GM11168 (cell line): ENCODE results near the gene CHKB.
"Not testable (repeated sequence)": the region's sequence is repeated elsewhere in the genome, so short reads cannot be mapped to it uniquely, and the experiment has no call there.

ENCODE experiments used
- in situ Hi-C: fragments of 300-500 bp; cut with MboI; formaldehyde crosslinking; loops from one replicate; pipeline ENCODE4 v1.12.0; 2022; ENCODE audit warnings: low sequenced_read_pairs; ENCODE audit not compliant: unreplicated experiment

The CHKB gene

DNA sequence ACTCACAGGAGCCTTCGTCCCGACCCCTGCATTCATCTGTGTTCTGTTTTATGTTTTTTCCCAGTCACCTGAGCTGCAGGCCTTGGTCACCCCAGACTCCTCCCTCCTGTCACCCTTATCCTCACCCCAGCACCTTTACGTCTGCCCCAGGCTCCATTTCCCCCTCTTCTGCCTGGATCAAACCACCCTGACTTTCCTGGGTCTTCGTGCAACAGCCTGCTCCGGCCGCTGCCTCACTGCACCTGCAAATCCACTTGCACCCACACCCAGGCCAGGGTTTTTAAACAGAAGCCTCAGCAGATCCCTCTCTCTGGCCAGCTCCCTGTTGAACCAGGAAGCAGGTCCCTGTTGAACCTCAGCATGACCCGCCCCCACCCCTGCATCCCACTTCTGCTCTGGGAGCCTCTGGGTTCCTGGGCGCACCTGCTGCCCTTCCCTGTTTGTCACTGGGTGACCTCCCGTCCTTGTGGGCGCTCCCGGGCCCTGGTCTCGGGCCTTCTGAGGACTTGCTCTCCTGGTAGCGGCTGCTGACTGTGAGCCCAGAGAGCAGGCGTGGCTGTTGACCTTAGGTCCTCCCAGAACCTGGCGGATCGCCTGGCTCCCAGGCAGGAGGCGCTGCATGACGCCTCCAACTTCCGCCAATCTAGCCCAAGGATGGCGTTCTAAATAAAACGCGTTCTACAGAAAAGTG, 30.8 kb upstream of the CHKB start:
- in situ Hi-C loops: no loop called here

DNA sequence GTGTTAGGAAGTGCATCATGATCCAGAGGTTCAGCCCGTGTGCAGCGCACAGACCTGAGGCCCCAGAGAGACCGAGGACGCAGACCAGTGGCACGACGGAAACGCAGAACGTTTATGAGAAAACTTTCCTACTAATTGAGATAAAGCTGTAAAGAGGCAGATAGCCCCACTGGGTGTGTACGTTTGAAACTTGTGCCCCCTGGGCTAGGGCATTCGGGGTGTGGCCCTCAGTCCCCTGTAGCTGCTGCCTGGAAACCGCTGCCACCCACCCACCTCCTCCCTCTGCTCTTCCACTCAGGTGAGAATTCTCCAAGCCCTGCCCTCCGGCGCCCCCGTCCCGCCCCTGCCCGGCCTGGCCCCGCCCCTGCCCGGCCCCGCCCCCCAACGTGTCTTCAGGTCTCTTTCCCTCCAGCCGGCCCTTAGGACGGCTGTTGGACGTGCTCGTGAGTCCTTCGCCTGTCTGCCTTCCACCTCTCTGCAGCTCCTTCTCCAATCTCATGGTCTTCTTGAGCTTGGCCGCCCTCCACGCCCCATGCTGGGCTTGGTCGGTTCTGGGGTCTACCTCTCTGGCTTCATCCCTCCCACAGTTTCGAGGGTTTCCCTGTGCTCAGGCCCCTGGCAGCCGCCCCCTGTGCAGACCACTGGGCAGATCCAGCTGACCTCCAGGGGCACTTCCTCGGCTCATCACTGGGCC, 30.0 kb upstream of the CHKB start:
- in situ Hi-C loops: no loop called here

DNA sequence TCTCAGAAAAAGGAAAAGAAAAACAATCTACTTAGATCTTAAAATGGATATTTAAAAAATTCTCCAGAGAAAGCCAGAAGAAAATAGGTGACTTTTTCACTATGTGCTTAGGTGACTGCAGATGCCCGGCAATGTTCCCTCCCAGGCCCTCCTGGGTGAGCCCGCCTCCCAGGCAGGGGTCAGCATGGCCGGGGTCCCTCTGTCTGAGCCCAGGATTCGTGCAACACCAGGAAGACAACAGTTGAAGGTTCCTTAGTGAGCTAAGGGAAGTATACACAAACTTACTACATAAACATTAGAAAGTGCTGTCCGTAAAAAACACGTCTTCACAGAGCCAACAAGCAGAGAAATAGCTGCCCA, 29.5 kb upstream of the CHKB start:
- in situ Hi-C loops: no loop called here

DNA sequence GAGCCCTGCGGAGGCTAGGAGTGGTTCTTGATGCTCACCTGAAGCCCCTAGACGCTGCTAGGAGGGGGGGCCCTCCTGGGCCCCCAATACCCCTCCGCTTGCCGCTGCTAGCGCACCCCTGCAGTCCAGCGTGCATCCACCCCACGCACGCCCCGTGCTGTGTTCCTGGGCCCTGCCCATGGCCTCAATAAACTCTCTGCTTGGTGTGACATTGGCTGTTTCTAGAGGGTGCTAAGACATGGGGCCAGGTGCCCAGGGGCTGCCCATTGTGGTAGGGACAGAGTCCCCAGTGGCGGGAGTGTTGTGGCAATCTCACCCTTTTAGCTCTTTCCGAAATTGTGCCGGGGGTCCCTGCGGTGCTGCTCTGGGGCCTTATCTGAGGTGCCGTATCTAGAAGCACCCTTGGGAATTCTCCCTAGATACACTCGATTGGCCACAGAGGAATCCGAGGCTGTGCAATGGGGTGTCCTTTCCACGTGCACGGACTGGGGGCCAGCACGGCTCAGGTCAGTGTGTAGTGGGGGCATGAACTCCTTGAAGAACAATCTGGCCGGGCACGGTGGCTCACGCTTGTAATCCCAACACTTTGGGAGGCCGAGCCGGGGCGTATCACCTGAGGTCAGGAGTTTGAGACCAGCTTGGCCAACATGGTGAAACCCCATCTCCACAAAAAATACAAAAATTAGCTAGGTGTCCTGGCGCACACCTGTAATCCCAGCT, 28.9 kb upstream of the CHKB start:
- in situ Hi-C loops: no loop called here

DNA sequence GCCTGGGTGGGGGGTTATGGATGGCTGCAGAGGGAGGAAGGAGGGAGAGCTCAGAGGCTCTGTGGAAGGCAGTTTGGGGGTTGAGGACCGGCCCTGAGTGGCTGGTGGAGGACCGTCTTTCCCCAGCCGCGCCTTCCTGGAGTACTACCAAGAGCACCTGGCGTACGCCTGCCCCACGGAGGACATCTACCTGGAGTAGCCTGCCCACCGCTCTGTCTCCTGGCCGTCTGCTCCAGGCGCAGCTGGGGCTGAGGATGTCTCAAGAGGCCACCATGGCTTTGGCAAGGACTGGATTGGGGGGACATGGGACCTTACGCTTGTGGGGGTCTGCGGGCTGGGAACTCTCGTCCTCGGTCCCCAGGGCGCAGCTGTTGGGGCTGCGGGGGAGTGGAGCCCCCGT, 27.9 kb upstream of the CHKB start:
- in situ Hi-C loops: no loop called here

DNA sequence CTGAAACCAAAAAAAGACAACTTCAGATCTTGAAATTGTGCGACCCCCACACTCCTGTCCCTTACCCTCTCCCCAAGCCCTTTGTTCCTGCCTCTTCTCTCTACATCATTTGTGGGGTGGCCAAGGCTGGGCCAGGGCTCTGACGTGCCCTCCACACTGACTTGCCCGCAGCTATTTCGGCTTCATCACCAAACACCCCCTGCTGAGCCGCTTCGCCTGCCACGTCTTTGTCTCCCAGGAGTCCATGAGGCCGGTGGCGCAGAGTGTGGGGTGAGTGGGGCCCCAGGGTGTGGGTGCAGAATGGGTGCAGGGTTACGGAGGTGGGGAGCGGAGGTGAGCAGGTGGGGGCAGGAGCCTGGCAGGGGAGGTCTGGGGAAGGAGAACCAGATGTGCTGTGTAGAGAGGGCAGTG, 27.4 kb upstream of the CHKB start:
- in situ Hi-C loops: no loop called here

DNA sequence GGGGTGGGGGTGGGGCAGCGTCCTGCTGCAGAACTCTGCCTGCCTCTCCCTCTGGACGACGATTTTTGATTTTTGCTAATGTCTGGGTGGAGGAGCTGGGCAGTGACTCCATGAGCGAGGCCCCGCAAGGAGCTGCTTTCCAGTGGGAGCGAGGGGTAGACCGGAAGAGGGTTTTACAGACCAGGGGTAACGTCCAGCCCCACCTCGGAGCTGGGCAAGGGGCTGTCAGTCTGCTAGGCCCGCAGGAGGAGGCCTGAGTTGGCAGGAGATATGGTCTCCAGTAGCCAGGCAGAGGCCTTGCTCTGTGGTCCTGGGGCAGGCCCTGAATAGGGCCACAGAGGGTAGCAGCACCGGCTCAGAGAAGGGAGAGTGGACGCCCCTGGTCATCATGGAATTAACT, 26.9 kb upstream of the CHKB start:
- in situ Hi-C loops: no loop called here

DNA sequence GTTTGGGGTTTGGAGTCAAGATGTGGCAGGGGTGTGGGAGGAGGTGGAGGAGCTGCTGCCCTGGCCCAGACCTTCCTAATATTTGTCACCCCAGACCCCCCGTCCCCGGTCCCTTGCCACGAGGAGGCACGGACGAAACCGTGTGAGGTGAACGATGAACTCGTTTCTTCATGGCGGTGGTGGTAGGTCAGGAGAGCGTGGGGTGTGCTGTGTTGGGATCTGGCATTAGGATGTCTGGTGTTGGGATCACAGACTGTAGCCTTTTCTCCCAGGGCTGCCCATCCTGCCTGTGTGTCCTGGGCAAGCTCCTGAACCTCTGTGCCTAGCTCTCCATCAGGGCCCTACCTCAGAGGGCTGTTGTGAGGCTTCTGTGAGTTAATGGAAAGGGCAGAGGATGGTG, 26.3 kb upstream of the CHKB start:
- in situ Hi-C loops: no loop called here

DNA sequence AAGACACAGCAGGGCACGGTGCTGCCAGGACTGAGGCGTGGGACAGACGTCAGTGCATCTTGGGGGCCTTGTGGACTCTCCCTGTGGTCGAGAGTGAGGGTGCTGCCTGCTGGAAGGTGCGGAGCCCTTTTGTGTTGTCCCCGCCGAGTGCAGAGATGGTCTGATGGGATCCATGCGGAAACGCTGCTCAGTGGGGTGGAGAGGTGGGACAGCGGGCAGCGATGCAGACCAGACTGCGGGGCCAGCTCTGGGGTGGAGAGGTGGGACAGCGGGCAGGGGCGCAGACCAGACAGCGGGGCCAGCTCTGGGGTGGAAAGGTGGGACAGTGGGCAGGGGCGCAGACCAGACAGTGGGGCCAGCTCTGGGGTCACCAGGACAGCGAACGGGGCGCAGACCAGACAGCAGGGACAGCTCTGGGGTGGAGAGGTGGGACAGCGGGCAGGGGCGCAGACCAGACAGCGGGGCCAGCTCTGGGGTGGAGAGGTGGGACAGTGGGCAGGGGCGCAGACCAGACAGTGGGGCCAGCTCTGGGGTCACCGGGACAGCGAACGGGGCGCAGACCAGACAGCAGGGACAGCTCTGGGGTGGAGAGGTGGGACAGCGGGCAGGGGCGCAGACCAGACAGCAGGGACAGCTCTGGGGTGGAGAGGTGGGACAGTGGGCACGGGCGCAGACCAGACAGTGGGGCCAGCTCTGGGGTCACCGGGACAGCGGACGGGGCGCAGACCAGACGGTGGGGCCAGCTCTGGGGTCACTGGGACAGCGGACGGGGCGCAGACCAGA, 25.6 kb upstream of the CHKB start:
- in situ Hi-C loops: not testable (repeated sequence)

DNA sequence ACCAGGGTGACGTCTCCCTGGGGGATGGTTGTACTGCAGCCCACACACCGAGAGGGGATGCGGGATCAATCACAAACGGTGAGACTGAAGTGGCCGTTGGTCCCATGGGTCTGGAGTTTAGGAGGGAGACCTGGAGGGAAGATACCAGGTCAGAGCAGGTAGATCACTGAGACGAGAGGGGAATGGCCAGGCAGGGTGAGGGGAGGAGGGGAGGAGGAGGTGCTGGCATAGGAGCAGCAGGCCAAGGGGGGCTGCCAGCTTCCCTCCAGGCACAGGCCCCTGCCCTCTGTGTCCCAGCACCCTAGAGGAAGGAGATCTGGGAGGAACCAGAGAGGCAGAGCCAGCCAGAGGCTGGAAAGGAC, 25.0 kb upstream of the CHKB start:
- in situ Hi-C loops: no loop called here

DNA sequence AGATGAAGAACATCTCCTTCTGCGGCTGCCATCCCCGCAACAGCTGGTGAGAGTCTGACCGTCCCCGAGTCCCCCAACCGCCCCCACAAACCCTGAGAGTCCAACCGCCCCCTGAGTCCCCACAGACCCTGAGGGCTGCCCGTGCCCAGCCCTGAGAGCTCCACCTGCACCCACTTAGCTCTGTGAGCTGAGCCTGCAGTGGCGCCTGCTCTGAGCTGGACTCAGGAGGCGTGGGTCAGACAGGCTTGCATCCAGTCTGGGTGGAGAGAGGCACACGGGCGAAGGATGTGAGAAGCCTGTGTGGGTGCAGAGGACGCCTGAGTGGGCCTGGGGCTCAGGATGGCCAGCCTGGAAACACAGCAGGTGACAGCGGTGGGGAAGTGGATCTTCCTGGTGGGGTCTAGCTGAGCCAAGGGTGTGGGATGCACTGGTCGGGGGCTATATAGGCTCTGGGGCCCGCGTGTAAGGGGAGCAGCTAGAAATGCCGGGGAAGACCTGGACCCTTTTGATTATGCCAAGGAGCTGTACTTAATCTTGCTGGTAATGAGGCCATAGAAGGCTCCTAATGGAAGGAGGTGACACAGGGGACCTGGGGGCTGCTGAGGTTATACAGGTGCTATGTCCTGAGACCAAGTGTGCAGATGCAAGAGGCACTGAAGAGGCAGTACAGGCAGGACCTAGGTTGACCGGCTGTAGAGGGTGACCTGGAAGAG, 24.5 kb upstream of the CHKB start:
- in situ Hi-C loops: no loop called here

DNA sequence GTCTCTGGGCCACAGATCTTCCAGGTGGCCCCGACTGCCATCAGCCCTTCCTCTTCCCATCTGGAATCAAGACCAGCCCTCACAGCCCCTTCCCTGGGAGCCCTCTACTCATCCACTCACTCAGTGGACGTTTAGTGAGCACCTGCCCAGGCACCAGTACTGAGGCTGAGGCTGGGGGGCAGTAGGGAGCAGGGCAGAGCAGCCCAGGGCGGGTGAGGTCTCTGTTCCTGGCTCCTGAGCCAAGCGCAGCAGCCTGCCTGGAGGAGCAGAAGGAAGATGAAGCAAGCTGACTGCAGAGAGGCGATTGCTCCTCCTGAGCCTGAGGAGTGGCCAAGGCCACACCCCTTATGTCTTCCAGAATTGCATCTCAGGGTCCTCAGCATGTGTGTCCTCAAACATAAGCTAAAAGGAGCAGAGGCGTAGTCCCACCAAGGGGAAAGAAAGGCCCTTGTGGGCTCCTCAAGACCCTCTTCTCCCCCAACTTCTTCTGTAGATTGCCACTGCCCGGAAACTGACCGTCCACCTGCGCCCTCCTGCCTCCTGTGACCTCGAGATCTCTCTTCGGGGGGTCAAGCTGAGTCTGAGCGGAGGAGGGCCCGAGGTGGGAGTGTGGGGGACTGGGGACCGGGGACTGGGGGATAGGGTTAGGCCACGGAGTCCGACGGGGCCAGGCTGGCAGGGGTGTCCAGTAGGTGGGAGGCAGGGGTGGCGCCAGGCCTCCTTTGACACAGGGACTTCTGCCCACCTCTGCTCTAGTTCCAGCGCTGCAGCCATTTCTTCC, 23.7 kb upstream of the CHKB start:
- in situ Hi-C loops: no loop called here

DNA sequence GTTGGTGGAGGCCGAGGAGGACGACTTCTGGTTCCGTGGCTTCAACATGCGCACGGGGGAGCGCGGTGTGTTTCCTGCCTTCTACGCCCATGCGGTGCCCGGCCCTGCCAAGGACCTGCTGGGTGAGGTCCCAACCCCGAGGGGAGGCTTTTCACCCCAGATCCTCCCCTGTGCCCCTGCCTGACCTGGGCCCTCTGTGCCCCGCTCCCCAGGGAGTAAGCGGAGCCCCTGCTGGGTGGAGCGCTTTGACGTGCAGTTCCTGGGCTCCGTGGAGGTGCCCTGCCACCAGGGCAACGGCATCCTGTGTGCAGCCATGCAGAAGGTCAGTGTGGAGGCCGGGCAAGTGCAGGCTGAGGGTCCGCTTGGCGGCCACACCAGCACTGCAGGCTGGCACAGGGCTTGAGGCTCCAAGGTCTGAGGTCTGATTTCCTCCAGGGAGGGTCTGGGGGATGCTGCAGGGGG, 23.0 kb upstream of the CHKB start:
- in situ Hi-C loops: no loop called here

DNA sequence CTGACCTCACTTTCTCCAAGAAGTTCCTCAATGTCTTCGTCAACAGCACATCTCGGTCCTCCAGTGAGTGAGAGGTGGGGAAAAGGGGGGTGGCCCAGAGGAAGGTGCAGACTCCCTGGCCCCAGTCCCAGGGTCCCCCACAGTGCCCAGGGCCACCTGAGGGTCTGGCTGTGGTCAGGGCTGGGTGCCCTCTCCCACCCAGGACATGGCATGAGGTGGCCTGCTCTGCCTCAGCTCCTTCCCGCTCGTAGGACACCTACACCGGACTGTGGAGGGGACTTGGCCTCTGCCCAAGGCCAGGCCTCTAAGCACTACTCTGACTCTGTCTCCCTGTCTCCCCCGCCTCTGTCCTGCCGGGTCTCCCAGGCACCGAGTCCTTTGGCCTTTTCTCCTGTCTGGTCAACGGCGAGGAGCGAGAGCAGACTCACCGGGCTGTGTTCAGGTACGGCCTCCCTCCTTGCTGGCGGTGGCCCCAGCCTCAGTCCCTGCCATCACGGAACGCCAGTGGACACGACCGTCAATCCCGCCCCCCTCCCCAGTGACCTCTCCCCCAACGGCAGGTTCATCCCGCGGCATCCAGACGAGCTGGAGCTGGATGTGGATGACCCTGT, 22.5 kb upstream of the CHKB start:
- in situ Hi-C loops: no loop called here

DNA sequence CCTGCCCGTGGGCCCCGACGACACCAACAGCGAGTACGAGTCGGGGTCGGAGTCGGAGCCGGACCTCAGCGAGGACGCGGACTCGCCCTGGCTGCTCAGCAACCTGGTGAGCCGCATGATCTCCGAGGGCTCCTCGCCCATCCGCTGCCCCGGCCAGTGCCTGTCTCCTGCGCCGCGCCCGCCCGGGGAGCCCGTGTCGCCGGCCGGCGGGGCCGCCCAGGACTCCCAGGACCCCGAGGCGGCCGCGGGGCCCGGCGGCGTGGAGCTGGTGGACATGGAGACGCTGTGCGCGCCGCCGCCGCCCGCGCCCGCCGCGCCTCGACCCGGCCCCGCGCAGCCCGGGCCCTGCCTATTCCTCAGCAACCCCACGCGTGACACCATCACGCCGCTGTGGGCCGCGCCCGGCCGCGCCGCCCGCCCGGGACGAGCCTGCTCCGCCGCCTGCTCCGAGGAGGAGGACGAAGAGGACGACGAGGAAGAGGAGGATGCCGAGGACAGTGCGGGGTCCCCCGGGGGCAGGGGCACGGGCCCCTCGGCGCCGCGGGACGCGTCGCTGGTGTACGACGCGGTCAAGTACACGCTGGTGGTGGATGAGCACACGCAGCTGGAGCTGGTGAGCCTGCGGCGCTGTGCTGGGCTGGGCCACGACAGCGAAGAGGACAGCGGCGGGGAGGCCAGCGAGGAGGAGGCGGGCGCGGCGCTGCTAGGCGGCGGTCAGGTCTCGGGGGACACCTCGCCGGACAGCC, 21.8 kb upstream of the CHKB start:
- in situ Hi-C loops: no loop called here

DNA sequence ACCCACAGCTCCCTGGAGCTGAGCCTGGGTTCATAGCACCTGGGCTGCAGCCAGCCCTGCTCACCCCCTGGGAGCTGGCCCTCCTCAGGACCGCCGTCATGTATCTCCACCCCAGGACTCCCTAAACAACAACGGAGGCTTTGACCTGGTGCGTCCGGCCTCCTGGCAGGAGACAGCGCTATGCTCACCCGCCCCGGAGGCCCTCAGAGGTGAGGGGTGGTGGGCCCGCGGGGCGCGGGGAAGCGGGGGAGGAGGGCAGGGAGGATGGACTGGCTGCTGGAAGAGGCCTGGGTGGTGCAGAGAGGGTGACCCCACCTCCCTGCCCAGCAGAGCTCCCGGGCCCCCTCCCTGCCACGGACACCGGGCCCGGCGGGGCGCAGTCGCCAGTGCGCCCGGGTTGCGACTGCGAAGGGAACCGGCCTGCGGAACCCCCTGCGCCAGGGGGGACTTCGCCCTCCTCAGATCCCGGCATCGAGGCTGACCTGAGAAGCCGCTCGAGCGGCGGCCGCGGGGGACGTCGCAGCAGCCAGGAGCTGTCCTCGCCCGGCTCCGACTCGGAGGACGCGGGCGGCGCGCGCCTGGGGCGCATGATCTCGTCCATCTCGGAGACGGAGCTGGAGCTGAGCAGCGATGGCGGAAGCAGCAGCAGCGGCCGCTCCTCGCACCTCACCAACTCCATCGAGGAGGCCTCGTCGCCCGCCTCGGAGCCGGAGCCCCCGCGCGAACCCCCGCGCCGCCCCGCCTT, 21.0 kb upstream of the CHKB start:
- in situ Hi-C loops: no loop called here

DNA sequence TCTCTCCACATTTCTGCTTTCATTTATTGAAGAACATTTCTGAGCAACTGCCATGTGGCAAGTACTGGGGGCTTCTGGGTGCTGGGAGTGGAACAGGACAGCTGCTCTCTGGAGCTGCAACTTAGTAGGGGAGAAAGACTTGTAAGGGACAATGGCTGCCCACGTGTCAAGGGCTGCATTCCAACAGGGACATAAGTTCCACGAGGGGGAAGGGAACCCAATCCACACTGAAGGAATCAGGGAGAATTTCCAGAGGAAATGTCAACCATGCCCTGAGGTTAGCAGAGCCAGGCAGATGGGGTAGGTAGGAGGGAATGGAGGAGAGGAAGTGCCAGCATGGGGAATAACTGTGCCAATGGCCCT, 19.7 kb upstream of the CHKB start:
- in situ Hi-C loops: no loop called here
